Panc1 (cell line): ENCODE measurements around the gene ARPC5L. TPM values are rescaled to one million over a fixed set of nuclear protein-coding genes. Genes with fewer than 3 reads are reported as not detected.

Source experiments
- ATAC-seq: fragments of 200-7000 bp; cut with Tn5 transposase; 2 replicates; pipeline ENCODE4 v1.9.1; 2020; ENCODE audit warnings: mild to moderate bottlenecking, moderate library complexity
- BruUV-seq: library from RNA; stranded (reverse); fragments of 400-500 nt; replicated peaks from 2 replicates; lab custom pipeline; 2021; lab: Mats Ljungman, UMichigan
- CTCF ChIA-PET: fragments of 300-600 bp; sonication (Branson Sonifier 250); formaldehyde crosslinking; loops from one replicate; lab custom pipeline; 2022; ENCODE audit warnings: antibody characterized with exemption; lab: Charles Lee
- POLR2A ChIA-PET: fragments of 300-600 bp; sonication (Branson Sonifier 250); formaldehyde crosslinking; loops from one replicate; lab custom pipeline; 2022; ENCODE audit warnings: antibody characterized with exemption; lab: Charles Lee
- DNase-seq: peaks from one replicate; pipeline ENCODE4 v3.0.0-alpha.2; 2010; ENCODE audit warnings: low read depth, low spot score
- H3K27ac ChIP-seq: 2 replicates; pipeline ENCODE4 v1.5.1; 2011; ENCODE audit warnings: mild to moderate bottlenecking, low read length, inconsistent platforms
- H3K27me3 ChIP-seq: fragments of 200-500 bp; sonication (Bioruptor generic); 2 replicates; pipeline ENCODE4 v1.6.0; 2014; ENCODE audit warnings: low read length, inconsistent platforms; ENCODE audit not compliant: control insufficient read depth, insufficient read depth
- H3K36me3 ChIP-seq: fragments of 200-500 bp; sonication (Bioruptor generic); 2 replicates; pipeline ENCODE4 v1.5.1; 2014; ENCODE audit warnings: inconsistent platforms, mild to moderate bottlenecking, low read length, moderate library complexity; ENCODE audit not compliant: control insufficient read depth, insufficient read depth
- H3K4me1 ChIP-seq: 2 replicates; pipeline ENCODE4 v1.5.1; 2011; ENCODE audit warnings: inconsistent platforms, mild to moderate bottlenecking, low read length, moderate library complexity; ENCODE audit not compliant: control insufficient read depth, insufficient read depth
- H3K4me3 ChIP-seq, 2 experiments: 2 replicates each; pipeline ENCODE4 v1.5.1; 2011 to 2012; ENCODE audit warnings: low read depth in 2 of 2, low read length in 2 of 2, mild to moderate bottlenecking in 2 of 2, inconsistent platforms in 1 of 2, moderate library complexity in 1 of 2
- H3K9me3 ChIP-seq: fragments of 200-500 bp; sonication (Bioruptor generic); 2 replicates; pipeline ENCODE4 v1.5.1; 2014; ENCODE audit warnings: low read depth, mild to moderate bottlenecking, inconsistent platforms, low read length, moderate library complexity; ENCODE audit not compliant: control insufficient read depth, insufficient read depth
- CTCF ChIP-seq: fragments of 450-650 bp; IDR thresholded peaks from 2 replicates; pipeline ENCODE4 v1.5.1; 2017; ENCODE audit warnings: mild to moderate bottlenecking
- POLR2AphosphoS5 ChIP-seq: IDR thresholded peaks from 2 replicates; pipeline ENCODE4 v1.6.1; 2012; ENCODE audit warnings: mild to moderate bottlenecking, low read depth, low read length, moderate library complexity
- REST ChIP-seq, 2 experiments: IDR thresholded peaks; 2 replicates each; pipeline ENCODE4 v1.6.1; 2011 to 2012; ENCODE audit warnings: low read depth in 2 of 2, control low read depth in 1 of 2, low read length in 1 of 2, mild to moderate bottlenecking in 1 of 2, moderate library complexity in 1 of 2; ENCODE audit not compliant: insufficient read depth in 1 of 2
- SIN3A ChIP-seq: IDR thresholded peaks from 2 replicates; pipeline ENCODE4 v1.6.1; 2012; ENCODE audit warnings: low read depth, mild to moderate bottlenecking, low read length, moderate library complexity, borderline replicate concordance; ENCODE audit not compliant: insufficient read depth
- TCF7L2 ChIP-seq: IDR thresholded peaks from 2 replicates; pipeline ENCODE4 v1.6.1; 2011; ENCODE audit warnings: mild to moderate bottlenecking, low read depth, low read length, inconsistent platforms
- in situ Hi-C: cut with HindIII; loops from 2 replicates; pipeline ENCODE4 v1.10.0; 2016; ENCODE audit warnings: low sequenced_read_pairs, low pct_unique_long_range_greater_than_20kb
- intact Hi-C: fragments of 100-400 bp; cut with micrococcal nuclease; formaldehyde crosslinking; loops from one replicate; pipeline ENCODE4 v1.10.0; 2022; ENCODE audit not compliant: unreplicated experiment
- total RNA-seq: library from RNA; stranded (reverse); gene quantifications from one replicate; pipeline ENCODE4 v1.2.1, GENCODE V29; 2021; ENCODE audit not compliant: unreplicated experiment

Gene ARPC5L
- total RNA-seq, 1 experiment from 2014 or later, result 39.6 TPM

GRCh38 chr9:124906966-124907365 lies 45.0 kb downstream of the ARPC5L start:
- TF ChIP-seq TCF7L2 (no peak), REST (IDR thresholded peaks at IDR 0.05; ENCODE audit: insufficient read depth in 1 of 2, low read depth in 2 of 2, low read length in 1 of 2) (no peak), CTCF (no peak), POLR2AphosphoS5 (no peak), SIN3A (no peak)
- H3K4me1 ChIP-seq, result no peaks in the 10 kb centered on the region
- ChIA-PET CTCF (no interaction called here), POLR2A (no interaction called here)
- H3K4me3 ChIP-seq, result no peak overlapping the region
- in situ Hi-C loops (no loop called here), intact Hi-C loops (no loop called here)
- no peaks in the 10 kb centered on the region for H3K27me3 ChIP-seq
- H3K27ac ChIP-seq, result no peak overlapping the region
- no peaks in the 10 kb centered on the region for H3K36me3 ChIP-seq
- BruUV-seq, result no TSS peak
- DNase-seq, result no peak
- no peaks in the 10 kb centered on the region for H3K9me3 ChIP-seq
- ATAC-seq, result no peak

- no peak for ATAC-seq
- ChIA-PET CTCF (no interaction called here), POLR2A (no interaction called here)
- DNase-seq, result no peak
- Histone ChIP-seq H3K4me3 (no peak overlapping the region), H3K36me3 (no peaks in the 10 kb centered on the region), H3K4me1 (no peaks in the 10 kb centered on the region), H3K27me3 (no peaks in the 10 kb centered on the region), H3K27ac (no peak overlapping the region), H3K9me3 (no peaks in the 10 kb centered on the region)
- intact Hi-C loops, result no loop called here
- in situ Hi-C loops, result no loop called here
- TF ChIP-seq POLR2AphosphoS5, result no peak
- TF ChIP-seq TCF7L2, result no peak
- no peak for TF ChIP-seq REST (IDR thresholded peaks at IDR 0.05; ENCODE audit: insufficient read depth in 1 of 2, low read depth in 2 of 2, low read length in 1 of 2)
- TF ChIP-seq CTCF, result no peak
- no peak for TF ChIP-seq SIN3A
- no TSS peak for BruUV-seq
Measured at GRCh38 chr9:124908098-124908497, 46.2 kb downstream of the ARPC5L start.
